Endothelial cell of coronary artery (primary cell): ENCODE data around the gene PLA1A. TPM values are rescaled to one million over a fixed set of nuclear protein-coding genes. Genes with fewer than 3 reads are reported as not detected.

Experiments used
- total RNA-seq: library from RNA; depleted of rRNA; stranded (reverse); fragments of >200 nt; gene quantifications from 2 replicates; pipeline ENCODE4 v1.2.3, GENCODE V29; 2014

PLA1A gene
- 0.18 and 0.28 TPM in 2 replicates for total RNA-seq

GRCh38 chr3:119597548-119598288 lies at the start of gene PLA1A:
TSS of gene PLA1A (plus strand) at chr3:119597885. CDS start at chr3:119597914, 29 bp downstream.

GRCh38 chr3:119559441-119559963 lies 38.2 kb upstream of the PLA1A start, which contains the start of gene CD80:
TSS of gene CD80 (minus strand) at chr3:119559614. CDS start at chr3:119557728, 1,886 bp downstream.

GRCh38 chr3:119579366-119580066 lies 18.2 kb upstream of the PLA1A start, which contains the start of gene ADPRH:
TSS of gene ADPRH (plus strand) at chr3:119579492. CDS start at chr3:119582170, 2,678 bp downstream.

GRCh38 chr3:119660474-119661440 lies 63.1 kb downstream of the PLA1A start, which contains the start of gene POPDC2:
TSS of gene POPDC2 (minus strand) at chr3:119660589. CDS start at chr3:119660423, 166 bp downstream.

GRCh38 chr3:119676771-119677640 lies 79.3 kb downstream of the PLA1A start, which contains the start of gene COX17:
TSS of gene COX17 (minus strand) at chr3:119677406. CDS start at chr3:119677310, 96 bp downstream.

Other genes starting within 250 kb of the PLA1A start
- gene TMEM39A, start 134.3 kb upstream of the PLA1A start, total RNA-seq, result 25.9 and 35.6 TPM in 2 replicates
- 14.7 and 22.5 TPM in 2 replicates for gene POGLUT1, start 128.9 kb upstream of the PLA1A start, total RNA-seq
- gene TIMMDC1, start 99.3 kb upstream of the PLA1A start, total RNA-seq, result 33.0 and 36.1 TPM in 2 replicates
- gene CD80, start 38.3 kb upstream of the PLA1A start, total RNA-seq, result not detected in 2 replicates
- 2.5 and 4.1 TPM in 2 replicates for gene ADPRH, start 18.4 kb upstream of the PLA1A start, total RNA-seq
- gene POPDC2, start 62.7 kb downstream of the PLA1A start, total RNA-seq, result 0.09 TPM in 2 replicates
- gene COX17, start 79.5 kb downstream of the PLA1A start, total RNA-seq, result 23.7 and 28.8 TPM in 2 replicates
- gene CFAP91, start 105.1 kb downstream of the PLA1A start, total RNA-seq, result 0.19 and 0.45 TPM in 2 replicates
- gene NR1I2, start 184.2 kb downstream of the PLA1A start, total RNA-seq, result under 0.01 and 0.09 TPM in 2 replicates